ENCODE measurements around the gene GOLGA8F.
"Not testable (repeated sequence)": the region's sequence is repeated elsewhere in the genome, so short reads cannot be mapped to it uniquely, and the experiment has no call there.

Gene GOLGA8F

GRCh38 chr15:28378364-28378763, at the start of gene GOLGA8F:
Gene GOLGA8F, plus strand, starts transcription at chr15:28378664. Its CDS starts 98 bp downstream, at chr15:28378762.
- DNase-seq: not testable (repeated sequence)

- not testable (repeated sequence) for DNase-seq
Observed at GRCh38 chr15:28357984-28358383, 20.5 kb upstream of the GOLGA8F start, which contains the start of gene GOLGA6L24. Gene GOLGA6L24, minus strand, starts transcription at chr15:28358084. Its CDS starts 61 bp downstream, at chr15:28358023.

GRCh38 chr15:28365502-28365901, 13.0 kb upstream of the GOLGA8F start:
- DNase-seq: not testable (repeated sequence)

- DNase-seq: not testable (repeated sequence)
Observed at GRCh38 chr15:28380053-28380452, 1.6 kb downstream of the GOLGA8F start.

- not testable (repeated sequence) for DNase-seq
Observed at GRCh38 chr15:28396022-28396421, 17.6 kb downstream of the GOLGA8F start.

- not testable (repeated sequence) for DNase-seq
Observed at GRCh38 chr15:28402774-28403435, 24.4 kb downstream of the GOLGA8F start.

- not testable (repeated sequence) for DNase-seq
Observed at GRCh38 chr15:28420470-28420869, 42.0 kb downstream of the GOLGA8F start.

GRCh38 chr15:28435594-28435993, 57.1 kb downstream of the GOLGA8F start:
- not testable (repeated sequence) for DNase-seq

Measured in activated T-cell treated with anti-CD3 and anti-CD28 coated beads for 4 hours (primary cell).